GM18499 (cell line): Measurements from ENCODE around the gene MAP3K1.
"Not testable (repeated sequence)": the region's sequence is repeated elsewhere in the genome, so short reads cannot be mapped to it uniquely, and the experiment has no call there.

Source experiments
- ATAC-seq: cut with Tn5 transposase; IDR thresholded peaks from one replicate; pipeline ENCODE4 v1.9.1; 2021; ENCODE audit warnings: moderate number of reproducible peaks; ENCODE audit not compliant: insufficient read depth, unreplicated experiment

Gene MAP3K1

GRCh38 chr5:56815658-56816545 lies 553 bp downstream of the MAP3K1 start:
- no peak for ATAC-seq

GRCh38 chr5:56816546-56817081 lies 1.3 kb downstream of the MAP3K1 start:
- ATAC-seq, result peak; percentile 33

GRCh38 chr5:56817263-56818014 lies 2.1 kb downstream of the MAP3K1 start:
- ATAC-seq, result no peak

GRCh38 chr5:56818450-56819037 lies 3.2 kb downstream of the MAP3K1 start:
- ATAC-seq, result no peak

GRCh38 chr5:56819060-56819881 lies 3.9 kb downstream of the MAP3K1 start:
- no peak for ATAC-seq

GRCh38 chr5:56821868-56822267 lies 6.5 kb downstream of the MAP3K1 start:
- ATAC-seq, result not testable (repeated sequence)

GRCh38 chr5:56822981-56823380 lies 7.6 kb downstream of the MAP3K1 start:
- ATAC-seq, result no peak

GRCh38 chr5:56824019-56824418 lies 8.7 kb downstream of the MAP3K1 start:
- no peak for ATAC-seq

GRCh38 chr5:56825222-56825824 lies 10.0 kb downstream of the MAP3K1 start:
- ATAC-seq, result no peak

- no peak for ATAC-seq
Observed at GRCh38 chr5:56827049-56827448, 11.7 kb downstream of the MAP3K1 start.

- no peak for ATAC-seq
Observed at GRCh38 chr5:56827924-56828323, 12.6 kb downstream of the MAP3K1 start.

GRCh38 chr5:56829137-56829908 lies 14.0 kb downstream of the MAP3K1 start:
- peak; percentile 41 for ATAC-seq

- ATAC-seq, result no peak
Observed at GRCh38 chr5:56831773-56832172, 16.4 kb downstream of the MAP3K1 start.

- ATAC-seq, result no peak
Observed at GRCh38 chr5:56833325-56833724, 18.0 kb downstream of the MAP3K1 start.

- ATAC-seq, result no peak
Observed at GRCh38 chr5:56837381-56837780, 22.0 kb downstream of the MAP3K1 start.

- ATAC-seq, result no peak
Observed at GRCh38 chr5:56837956-56838355, 22.6 kb downstream of the MAP3K1 start.

GRCh38 chr5:56838409-56839039 lies 23.2 kb downstream of the MAP3K1 start:
- no peak for ATAC-seq

GRCh38 chr5:56839062-56839461 lies 23.7 kb downstream of the MAP3K1 start:
- no peak for ATAC-seq
